DMS153 treated with DMSO at 0.1 percent for 48 hours (cell line): ENCODE data around the gene KMO.

Source experiments
- DNase-seq: peaks from one replicate; lab custom pipeline; 2025; ENCODE audit not compliant: unreplicated experiment; lab: John Stamatoyannopoulos, UW

Gene KMO

DNA sequence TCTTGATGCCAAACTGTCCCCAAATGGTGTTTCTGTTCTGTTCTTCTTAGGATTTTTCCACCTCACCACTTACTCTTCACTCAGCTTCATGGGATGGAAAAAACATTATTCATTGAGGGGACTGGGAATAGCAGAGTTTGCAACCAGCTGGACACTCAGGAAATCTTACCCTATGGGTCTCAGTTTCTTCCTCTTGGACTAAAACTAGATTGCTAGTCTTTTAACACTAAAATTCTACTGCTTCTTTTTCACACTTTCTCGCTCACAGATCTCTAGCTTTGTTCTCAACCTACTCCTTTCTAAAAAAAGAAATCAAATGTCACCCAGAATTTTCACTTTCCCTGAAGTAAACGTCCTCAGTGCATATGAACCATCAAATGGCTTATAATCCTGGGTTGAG is 4.8 kb downstream of the KMO start:
- DNase-seq, result no peak

DNA sequence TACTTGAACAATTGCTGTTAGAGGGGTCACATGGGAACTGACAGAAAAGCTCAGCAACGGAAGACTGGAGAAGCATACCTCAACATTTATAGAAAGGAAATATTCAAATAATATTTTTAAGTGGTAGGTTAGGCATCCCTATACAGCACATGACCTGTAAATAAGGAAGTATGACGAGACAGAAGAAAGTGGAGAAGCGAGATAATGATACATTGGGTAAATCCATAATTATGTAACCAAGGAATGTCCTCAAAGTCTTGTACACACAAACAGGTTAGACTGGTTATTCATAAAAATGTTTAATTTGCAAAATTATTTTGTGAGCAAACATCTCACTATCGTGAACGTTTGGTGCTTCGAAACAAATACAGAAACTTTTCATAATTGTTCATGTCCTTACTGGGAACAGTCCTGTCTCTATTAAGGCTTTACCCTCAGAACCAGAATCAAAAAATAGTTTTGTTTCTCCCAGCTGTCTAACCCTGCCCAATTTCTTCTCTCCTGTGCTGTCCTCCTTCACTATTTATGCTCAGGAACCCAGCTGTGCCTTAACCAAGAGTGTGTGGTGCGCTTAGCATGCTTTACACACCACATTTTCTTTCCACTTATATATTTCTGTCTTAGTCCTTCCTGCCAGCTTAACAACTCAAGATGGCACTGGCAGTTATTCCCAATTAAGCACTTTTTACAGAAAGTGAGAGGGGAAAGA is 10.2 kb downstream of the KMO start:
- no peak for DNase-seq

DNA sequence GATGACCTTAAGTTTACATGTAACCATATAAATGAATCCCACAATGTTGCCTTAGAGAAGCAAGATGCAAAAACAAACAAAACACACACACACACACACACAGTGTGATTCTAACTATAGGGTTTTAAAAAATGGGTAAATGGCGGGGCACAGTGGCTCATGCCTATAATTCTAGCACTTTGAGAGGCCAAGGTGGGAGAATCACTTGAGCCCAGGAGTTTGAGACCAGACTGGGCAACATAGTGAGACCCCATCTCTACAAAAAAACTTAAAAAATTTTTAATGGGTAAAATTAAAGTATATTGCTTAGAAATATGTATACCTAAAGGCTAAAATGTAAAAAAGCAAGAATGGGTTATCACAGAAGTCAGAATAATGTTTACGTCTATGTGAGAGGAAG is 15.8 kb downstream of the KMO start:
- DNase-seq, result no peak

DNA sequence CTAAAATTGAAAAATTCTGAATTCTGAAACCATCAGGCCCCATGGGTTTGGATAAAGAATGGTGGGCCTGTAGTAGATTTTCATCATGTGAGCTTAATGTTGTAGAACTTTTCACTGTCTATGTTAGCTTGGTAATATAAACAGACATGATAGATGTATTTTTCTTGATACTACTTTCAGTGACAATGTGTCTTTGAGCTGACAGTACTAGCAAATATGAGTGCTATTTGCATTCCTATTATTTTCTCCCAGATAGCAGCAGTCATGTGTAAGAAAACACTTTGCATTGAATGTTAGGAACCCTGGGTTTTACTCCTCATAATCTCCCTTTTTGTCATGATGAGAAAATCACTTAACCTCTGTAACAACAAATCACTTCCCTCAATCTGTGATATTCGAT is 18.1 kb downstream of the KMO start:
- DNase-seq, result no peak

DNA sequence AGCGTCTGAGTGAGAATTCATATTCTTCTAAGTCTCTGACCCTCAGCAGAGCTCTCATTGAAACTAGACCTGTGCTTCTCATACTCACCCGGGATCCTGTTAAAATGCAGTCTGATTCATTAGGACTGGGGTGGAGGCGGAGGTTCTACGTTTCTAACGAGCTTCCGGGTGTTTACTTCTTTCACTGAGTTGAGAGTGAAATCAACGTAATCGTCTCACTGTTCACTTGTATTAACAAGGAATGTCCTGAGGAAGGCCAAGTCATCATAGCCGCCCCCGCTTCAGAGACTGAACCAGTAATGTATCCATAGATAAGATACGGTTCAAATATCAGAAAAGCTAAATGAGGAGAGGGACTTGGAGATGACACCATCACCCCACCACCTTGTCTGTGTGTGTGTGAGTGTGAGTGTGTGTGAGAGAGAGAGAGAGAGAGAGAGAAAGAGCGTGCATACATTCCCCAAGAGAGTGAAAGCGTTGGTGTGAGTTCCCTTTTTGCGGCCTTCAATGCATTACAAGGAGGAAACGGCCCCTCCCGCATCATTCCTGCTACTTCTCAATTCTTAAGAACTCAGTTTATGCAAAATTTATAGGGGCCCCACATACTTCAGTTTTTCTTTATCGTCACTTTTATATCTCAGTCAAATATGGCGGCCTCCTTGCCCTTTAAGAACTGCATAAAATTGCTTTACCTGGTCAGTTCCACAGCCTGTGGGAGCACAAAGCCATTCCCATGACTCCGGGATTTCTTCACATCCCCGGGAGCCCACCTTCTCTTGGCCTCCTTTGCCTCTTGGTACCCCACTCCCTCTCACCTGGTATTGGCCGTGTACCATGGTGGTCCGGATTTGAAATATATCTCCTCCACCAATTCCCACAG is 19.8 kb downstream of the KMO start:
- no peak for DNase-seq

DNA sequence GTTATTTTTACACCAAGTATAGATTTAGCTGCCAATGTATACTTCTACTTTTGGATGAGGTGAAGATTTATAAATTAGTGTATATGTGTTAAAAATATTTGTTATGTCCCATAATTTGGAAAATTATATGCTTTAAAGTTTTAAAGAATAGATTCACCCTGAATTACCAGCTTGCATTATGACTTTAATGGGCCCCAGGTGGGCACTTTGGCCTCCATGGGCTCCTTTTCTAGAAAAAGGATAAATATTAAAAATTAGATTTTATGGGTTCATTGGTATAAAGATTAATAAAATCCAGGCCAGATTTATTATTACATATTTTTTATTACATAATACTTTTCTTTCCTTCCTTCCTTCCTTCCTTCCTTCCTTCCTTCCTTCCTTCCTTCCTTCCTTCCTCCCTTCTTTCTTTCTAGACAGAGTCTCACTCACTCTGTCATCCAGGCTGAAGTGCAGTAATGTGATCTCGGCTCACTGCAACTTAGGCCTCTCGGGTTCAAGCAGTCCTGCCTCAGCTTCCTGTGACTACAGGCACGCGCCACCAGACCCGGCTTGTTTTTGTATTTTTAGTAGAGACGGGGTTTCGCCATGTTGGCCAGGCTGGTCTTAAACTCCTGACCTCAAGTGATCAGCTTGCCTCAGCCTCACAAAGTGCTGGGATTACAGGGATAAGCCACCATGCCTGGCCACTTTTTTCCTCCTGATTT is 21.9 kb downstream of the KMO start:
- DNase-seq, result no peak

DNA sequence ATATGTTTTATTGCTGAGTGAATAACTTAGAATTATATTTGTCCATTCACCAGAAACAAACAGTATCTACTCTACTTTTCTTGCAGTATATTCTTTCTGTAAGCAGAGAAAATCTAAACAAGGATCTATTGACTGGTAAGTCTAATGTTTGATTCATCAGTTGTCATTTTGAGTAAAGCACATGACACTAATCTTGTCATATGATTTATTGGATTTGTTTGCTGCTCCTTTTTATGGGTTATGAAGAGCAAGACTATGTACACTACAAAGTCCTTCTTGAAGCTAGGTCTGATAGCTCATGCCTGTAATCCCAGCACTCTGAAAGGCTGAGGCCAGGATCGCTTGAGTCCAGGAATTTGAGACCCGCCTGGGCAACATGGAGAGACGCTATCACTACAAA is 23.3 kb downstream of the KMO start:
- DNase-seq, result no peak

DNA sequence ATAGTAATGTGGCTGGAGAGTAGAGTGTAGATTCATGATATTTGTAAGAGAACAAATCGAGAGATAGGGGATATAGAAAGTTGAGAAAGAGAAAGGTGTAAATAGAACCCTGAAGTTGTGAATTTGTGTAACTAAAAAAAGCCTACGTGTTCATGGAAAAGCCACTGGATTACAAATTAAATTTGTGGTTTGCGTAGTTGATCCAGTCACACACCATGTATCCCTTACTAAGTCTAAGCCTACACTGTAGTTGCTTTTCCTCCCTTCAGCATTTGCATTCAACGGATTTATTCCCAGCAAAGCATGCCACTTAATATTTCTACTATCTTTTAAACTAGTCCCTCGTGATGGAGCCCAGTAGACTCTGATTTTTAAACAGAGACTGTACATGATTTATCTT is 24.9 kb downstream of the KMO start:
- no peak for DNase-seq

DNA sequence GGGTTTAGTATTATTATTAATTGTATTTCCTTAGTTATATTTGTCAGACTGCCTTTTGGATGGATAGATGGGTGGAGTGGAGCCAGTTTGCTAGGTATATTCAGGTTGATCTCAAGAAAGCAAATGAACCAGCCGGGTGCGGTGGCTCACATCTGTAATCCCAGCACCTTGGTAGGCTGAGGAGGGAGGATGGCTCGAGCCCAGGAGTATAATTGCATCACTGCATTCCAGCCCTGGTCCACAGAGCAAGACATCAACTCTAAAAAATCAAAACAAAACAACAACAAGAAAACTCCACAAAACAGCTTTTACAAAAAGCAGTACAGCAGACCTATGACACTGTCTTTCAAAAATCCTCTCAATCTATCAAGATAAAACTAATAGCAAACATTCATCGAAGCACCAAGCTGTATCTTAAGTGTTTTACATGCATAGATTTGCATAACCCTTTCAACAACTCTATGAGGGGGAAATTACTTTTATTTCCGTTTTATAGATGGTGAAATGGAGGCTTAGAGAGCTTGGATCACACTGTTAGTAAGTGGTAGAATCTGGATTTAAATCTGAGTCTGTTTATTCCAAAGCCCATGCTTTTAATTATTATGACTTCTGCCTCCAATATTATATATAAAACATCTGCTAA is 25.5 kb downstream of the KMO start:
- no peak for DNase-seq

DNA sequence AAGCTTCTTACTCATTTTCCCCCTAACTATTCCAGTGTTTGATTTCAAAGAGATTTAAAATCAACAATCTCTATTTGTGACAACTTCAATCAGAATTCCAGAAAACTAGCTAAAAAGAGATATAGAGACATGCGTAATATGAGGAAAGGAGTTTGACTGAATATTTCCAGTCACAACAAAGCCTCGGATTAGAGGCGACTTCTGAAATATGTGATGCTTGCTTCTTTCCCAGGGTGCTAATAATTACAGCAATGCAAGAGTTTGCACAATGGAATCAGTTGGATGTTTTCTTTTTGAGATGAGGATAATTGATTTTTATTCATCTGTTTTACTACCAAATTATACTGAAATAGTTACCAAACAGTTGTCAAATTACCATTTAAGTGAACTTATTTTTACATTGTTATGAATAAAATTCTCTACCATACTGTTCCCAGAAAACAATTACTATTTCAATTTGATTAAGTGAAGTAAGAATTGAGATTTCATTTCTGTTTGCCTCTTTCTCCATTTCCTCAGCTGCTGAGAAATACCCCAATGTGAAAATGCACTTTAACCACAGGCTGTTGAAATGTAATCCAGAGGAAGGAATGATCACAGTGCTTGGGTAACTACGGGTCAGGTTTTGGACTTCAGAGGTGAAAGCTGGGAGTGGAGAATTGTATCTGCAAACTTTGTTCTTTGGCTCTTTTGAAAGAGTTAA is 28.1 kb downstream of the KMO start:
- DNase-seq, result no peak

DNA sequence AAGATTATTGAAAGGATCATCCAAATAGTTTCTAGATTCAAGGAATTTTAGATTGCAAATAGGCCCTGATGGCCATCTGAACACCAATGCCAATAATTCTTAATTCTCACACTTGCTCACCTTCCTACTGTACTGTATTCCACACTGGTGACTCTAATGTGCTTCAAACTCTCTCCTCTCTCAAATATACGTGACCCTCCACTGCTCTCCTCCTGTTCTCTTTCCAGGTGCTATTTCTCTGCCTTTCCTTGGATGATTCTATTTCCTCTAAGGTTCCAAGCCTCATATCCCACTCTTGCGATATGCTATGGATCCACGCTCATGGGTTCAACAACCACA is 28.6 kb downstream of the KMO start:
- DNase-seq, result no peak

DNA sequence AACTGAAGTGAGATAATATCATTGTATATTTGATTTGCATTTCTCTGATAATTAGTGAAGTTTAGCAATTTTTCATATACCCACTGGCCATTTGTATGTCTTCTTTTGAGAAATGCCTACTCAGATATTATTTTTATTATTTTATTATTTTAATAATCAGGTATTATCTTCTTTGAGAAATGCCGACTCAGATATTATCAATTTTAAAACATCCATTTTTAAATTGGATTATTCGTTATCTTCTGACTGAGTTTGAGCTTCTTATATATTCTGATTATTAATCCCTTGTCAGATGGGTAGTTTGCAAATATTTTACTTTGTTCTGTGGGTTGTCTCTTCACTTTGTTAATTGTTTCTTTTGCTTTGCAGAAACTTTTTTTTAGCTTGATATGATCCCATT is 37.7 kb downstream of the KMO start:
- no peak for DNase-seq

DNA sequence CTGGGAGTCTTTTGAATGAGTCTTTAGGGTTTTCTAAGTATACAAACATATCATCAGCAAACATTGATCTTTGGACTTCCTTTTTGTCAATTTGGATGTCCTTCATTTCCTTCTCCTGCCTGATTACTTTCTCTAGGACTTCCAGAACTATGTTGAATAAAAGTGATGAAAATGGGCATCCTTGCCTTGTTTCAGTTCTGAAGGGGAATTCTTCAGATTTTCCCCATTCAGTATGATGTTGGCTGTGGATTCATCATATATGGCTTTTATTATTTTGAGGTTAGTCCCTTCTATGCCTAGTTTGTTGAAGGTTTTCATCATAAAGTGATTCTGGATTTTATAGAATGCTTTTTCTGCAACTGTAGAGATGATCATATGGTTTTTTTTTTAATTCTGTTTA is 42.0 kb downstream of the KMO start:
- DNase-seq, result no peak

DNA sequence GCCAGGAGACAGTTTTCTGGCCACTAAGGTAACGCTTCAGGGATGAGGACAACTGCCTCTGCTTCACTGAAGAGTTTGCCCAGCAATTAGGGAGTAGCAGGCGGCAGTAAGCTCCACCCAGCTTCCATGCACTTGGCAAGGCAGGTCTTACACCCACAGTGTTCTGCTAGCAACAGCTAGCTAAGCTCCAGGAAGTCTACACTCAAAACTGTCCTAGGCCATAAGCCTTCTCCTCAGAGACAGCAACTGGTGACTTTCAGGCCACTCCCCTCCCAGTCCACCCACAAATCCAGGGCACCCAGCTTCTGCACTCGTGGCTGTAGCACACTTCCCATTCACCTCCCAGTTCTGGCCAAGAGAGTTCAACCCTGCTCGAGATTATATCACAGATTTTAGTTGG is 47.3 kb downstream of the KMO start:
- DNase-seq, result peak; percentile 16

DNA sequence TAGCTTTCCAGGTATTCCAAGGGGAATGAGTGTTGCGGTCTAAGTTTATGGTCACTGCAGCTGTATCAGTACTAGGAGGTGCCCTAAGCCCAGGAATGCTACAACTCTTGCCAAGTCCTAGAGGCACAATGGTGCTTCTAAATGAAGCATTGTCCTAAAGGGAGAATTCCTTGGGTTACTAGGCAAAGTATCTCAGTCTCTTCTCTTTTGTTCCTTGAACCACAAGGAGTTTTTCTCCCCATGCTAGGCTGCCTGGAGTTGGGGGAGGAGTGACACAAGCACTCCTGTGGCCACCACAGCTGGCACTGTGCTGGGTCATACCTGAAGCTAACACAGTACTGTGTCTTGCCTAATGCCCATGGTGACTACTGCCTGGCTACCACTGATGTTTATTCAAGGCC is 50.7 kb downstream of the KMO start:
- DNase-seq, result no peak

DNA sequence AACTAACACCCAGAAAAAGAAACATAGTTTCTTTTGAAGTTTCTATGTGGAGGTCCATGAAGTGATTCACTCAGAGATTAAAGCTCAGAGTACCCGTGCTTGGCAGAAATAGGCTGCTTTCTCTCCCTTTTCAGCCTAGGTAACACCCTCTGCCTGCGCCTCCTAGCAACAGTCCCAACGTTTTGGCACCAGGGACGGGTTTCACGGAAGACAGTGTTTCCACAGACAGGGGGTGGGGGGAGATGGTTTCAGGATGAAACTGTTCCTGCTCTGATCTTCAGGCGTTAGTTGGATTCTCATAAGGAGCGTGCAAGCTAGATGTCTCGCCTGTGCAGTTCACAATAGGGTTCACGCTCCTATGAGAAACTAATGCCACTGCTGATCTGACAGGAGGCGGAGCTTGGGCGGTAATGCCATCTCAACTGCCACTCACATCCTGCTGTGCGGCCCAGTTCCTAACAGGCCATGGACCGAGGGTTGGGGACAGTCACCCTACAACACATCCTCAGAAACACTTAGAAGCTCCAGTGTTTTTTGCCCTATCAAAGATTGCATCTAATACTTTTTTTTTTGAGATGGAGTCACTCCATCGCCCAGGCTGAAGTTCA is 54.8 kb downstream of the KMO start:
- no peak for DNase-seq

DNA sequence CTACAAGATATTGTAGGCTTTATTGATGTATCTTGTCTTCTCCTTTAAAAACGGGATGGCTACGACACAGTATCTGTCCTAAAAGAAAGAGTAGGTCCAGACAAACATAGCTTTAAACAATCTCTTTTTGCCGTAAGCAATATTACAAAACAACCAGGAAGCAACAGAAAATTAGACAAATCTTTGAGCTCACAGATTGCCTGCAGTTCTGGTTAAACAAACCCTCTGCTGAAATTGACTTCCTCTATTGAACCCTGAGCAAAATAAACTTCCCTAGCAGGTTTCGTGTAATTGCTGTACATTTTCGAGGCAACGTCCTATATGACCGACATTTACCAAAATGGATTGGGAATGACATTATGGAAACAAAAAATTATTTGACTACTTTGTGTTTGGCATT is 57.3 kb downstream of the KMO start:
- DNase-seq, result no peak

DNA sequence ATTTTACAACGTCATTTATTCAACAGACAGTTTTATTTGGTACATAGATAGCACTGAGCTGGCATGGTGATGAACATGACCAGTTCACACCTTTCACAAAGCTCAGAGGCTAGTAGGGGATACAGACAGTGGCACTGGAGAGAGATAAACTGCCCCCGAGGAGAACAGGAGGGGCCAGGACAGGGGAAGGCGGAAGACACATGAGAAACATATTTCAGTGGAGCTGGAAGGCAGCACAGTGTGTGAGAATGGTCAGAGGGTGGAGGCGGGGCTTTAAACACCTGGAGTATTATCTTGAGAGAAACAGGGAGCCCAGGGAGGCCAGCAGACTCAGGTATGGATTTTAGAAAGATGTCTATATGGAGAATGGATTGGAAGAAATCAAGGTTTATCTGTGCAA is 58.5 kb downstream of the KMO start:
- DNase-seq, result no peak

DNA sequence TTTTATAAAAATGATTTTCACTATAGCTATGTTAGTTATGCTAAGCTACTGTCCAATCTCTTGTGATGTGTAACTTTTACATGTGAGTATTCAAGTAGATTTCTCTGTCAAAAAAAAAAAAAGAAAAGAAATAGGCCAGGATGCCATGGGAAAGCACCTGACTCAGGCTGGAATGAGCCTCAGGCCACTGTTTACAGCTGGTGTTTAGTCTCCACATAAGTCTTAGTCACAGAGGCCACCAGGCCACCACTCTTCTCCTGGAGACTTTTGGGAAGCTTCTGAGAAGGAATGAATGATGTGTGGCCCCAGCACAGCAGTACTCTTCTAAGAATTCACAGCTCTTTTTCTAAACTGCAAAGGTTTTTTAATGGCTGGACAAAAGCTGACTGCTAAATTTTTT is 59.1 kb downstream of the KMO start:
- no peak for DNase-seq

DNA sequence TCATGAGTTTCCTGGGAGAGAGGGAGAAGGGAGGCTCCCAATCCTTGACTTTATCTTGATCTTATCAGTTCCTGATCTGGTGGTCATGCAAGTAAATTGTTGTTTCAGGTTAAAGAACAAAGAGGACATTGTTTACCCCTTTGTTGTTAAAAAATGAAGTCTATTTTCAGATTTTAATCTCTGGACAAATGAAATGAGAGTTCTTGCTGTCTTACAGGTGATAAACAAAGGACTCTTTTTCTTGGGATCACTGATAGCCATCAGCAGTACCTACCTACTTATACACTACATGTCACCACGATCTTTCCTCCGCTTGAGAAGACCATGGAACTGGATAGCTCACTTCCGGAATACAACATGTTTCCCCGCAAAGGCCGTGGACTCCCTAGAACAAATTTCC is 59.6 kb downstream of the KMO start:
- DNase-seq, result no peak
